HG03521 (cell line): ENCODE data around the gene TGFA.

Experiments
- ATAC-seq: cut with Tn5 transposase; IDR thresholded peaks from one replicate; pipeline ENCODE4 v1.9.1; 2021; ENCODE audit warnings: mild to moderate bottlenecking, moderate library complexity; ENCODE audit not compliant: unreplicated experiment

TGFA gene

GRCh38 chr2:70499253-70499652, 54.4 kb downstream of the TGFA start:
- no peak for ATAC-seq

- ATAC-seq: no peak
Measured at GRCh38 chr2:70498528-70498927, 55.1 kb downstream of the TGFA start.

- ATAC-seq: no peak
Measured at GRCh38 chr2:70498054-70498453, 55.6 kb downstream of the TGFA start.

- no peak for ATAC-seq
Measured at GRCh38 chr2:70496819-70497218, 56.8 kb downstream of the TGFA start.

GRCh38 chr2:70494293-70494886, 59.2 kb downstream of the TGFA start:
- no peak for ATAC-seq

GRCh38 chr2:70490381-70490780, 63.2 kb downstream of the TGFA start:
- no peak for ATAC-seq

- no peak for ATAC-seq
Measured at GRCh38 chr2:70489165-70489564, 64.5 kb downstream of the TGFA start.

GRCh38 chr2:70484086-70484485, 69.5 kb downstream of the TGFA start:
- ATAC-seq: no peak

- no peak for ATAC-seq
Measured at GRCh38 chr2:70482401-70482800, 71.2 kb downstream of the TGFA start.

- ATAC-seq: no peak
Measured at GRCh38 chr2:70480468-70480867, 73.2 kb downstream of the TGFA start.

- ATAC-seq: no peak
Measured at GRCh38 chr2:70479816-70480215, 73.8 kb downstream of the TGFA start.

GRCh38 chr2:70477441-70477844, 76.2 kb downstream of the TGFA start:
- ATAC-seq: no peak

- no peak for ATAC-seq
Measured at GRCh38 chr2:70475266-70475665, 78.4 kb downstream of the TGFA start.

- ATAC-seq: no peak
Measured at GRCh38 chr2:70474256-70474848, 79.3 kb downstream of the TGFA start.

- no peak for ATAC-seq
Measured at GRCh38 chr2:70473101-70473722, 80.4 kb downstream of the TGFA start.

- no peak for ATAC-seq
Measured at GRCh38 chr2:70472221-70472890, 81.3 kb downstream of the TGFA start.

- no peak for ATAC-seq
Measured at GRCh38 chr2:70471129-70471528, 82.5 kb downstream of the TGFA start.

GRCh38 chr2:70469961-70470360, 83.7 kb downstream of the TGFA start:
- no peak for ATAC-seq

GRCh38 chr2:70469435-70469834, 84.2 kb downstream of the TGFA start:
- ATAC-seq: no peak

GRCh38 chr2:70468878-70469277, 84.7 kb downstream of the TGFA start:
- no peak for ATAC-seq

- no peak for ATAC-seq
Measured at GRCh38 chr2:70467831-70468779, 85.5 kb downstream of the TGFA start.
